GM21576 (cell line): ENCODE results near the gene KBTBD2.
"Not testable (repeated sequence)": the region's sequence is repeated elsewhere in the genome, so short reads cannot be mapped to it uniquely, and the experiment has no call there.

Experiments
- ATAC-seq: cut with Tn5 transposase; IDR thresholded peaks from one replicate; pipeline ENCODE4 v1.9.1; 2021; ENCODE audit warnings: mild to moderate bottlenecking, moderate library complexity; ENCODE audit not compliant: unreplicated experiment

Gene KBTBD2

GRCh38 chr7:32891043-32891799, at the start of gene KBTBD2:
KBTBD2 (minus strand) TSS chr7:32891760; CDS start chr7:32879604, 12,156 bp downstream.
- peak; percentile 58 for ATAC-seq

GRCh38 chr7:32941181-32941580, 49.6 kb upstream of the KBTBD2 start:
- ATAC-seq: no peak

GRCh38 chr7:32937344-32938174, 46.0 kb upstream of the KBTBD2 start:
- no peak for ATAC-seq

GRCh38 chr7:32936689-32937088, 45.1 kb upstream of the KBTBD2 start:
- no peak for ATAC-seq

DNA sequence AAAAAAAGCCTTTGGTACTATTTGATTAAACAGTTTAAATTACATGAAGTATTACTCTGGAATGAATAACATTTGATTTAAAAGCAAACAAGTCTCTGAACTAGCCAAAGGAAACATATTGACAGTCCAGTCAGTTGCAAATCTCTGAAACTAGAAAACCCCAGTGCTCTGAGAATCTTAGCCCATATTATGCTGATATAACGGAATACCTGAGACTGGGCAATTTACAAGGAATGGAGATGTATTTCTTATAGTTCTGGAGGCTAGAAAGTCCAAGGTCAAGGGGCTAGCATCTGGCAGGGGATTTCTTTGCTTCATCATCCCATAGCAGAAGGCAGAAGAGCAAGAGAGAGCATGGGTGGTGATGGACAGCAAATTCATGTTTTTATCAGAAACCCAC, 44.0 kb upstream of the KBTBD2 start:
- ATAC-seq: no peak

- ATAC-seq: no peak
These were observed 38.8 kb upstream of the KBTBD2 start for GRCh38 chr7:32930378-32930777.

DNA sequence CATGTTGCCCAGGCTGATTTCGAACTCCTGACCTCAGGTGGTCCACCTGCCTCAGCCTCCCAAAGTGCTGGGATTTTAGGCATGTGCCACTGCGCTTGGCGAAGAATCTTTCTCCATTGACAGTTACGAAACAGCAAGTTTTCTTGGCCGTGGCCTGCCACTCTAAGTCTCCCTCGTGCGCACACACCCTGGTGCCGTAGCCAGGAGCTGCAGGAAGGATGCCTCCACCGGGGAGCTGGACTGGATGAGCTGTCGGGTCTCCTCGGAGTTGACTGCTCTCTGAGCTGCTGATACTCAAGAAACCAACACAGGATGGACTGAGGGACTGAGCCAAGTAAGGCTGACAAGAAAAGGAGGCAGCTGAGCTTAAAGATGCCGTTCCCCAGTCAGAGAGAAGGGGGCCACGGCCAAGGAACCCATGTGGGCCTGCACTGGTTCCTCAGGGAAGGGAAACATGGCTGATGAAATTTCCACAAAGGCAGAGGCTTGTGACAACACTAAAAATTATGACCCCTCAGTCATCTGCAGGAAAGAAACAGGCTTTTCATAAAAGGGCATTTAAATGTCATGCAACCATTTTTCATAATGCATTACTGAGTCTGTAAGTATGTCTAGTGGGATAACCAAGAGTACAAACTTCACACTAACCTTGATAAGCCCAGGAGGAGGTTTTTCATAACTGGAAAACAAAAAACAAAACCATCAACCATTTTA, 38.0 kb upstream of the KBTBD2 start:
- ATAC-seq: no peak

GRCh38 chr7:32928785-32929298, 37.3 kb upstream of the KBTBD2 start:
- no peak for ATAC-seq

GRCh38 chr7:32921896-32922295, 30.3 kb upstream of the KBTBD2 start:
- no peak for ATAC-seq

DNA sequence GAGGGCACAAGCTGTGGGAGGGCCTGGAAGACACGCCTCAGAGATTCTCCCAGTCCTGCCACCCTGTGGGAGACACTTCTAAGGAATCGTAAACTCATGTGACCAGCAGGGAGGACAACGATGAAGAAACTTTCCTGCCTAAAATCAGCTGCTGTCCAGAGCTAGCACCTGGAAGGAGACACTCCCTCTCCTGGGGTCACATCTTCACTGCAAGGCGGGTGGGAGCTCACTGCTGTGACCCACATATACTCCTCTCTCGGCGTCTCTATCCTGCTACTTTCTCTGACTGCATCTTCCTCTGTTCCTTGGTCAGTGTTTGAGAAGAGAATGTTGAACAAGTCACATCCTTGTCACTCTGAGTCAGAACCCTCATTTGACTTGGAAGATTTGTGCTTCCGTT, 25.4 kb upstream of the KBTBD2 start:
- ATAC-seq: not testable (repeated sequence)

- no peak for ATAC-seq
These were observed 24.4 kb upstream of the KBTBD2 start for GRCh38 chr7:32916006-32916405.

DNA sequence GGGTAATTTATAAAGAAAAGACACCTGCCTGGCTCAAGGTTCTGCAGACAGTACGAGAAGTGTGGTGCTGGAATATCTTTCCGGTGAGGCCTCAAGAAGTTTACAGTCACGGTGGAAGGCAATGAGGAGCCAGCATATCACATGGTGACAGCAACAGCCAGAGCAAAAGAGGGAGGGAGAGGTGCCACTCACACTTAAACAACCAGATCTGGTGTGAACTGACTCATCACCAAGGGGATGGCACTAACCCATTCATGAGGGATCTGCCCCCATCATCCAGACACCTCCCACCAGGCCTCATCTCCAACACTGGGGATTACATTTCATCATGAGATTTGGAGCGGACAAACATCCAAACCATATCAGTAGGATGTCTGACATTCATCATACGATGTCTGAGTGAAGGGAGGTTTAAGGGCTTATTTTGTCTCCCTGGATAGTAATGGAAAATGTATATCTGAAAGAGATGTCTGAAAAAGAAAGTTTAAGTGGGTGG, 23.5 kb upstream of the KBTBD2 start:
- no peak for ATAC-seq

DNA sequence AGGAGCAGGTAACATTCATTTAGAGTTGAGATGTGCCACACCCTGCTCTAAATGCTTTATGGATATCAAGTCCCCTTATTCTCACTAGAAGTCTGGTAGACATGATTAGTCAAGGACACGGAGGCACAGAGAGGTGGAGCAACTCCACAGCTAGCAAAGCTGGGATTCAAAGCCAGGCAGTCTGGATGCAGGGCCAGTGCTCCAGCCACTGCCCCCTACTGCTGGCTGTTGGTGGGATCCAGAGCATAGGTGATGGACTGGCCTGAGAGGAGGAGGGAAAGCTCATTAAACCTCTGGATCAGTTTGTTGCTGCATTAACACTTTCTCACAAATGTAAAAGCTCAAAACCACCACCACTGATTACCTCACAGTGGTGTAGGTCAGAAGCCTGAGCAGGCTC, 22.6 kb upstream of the KBTBD2 start:
- no peak for ATAC-seq

DNA sequence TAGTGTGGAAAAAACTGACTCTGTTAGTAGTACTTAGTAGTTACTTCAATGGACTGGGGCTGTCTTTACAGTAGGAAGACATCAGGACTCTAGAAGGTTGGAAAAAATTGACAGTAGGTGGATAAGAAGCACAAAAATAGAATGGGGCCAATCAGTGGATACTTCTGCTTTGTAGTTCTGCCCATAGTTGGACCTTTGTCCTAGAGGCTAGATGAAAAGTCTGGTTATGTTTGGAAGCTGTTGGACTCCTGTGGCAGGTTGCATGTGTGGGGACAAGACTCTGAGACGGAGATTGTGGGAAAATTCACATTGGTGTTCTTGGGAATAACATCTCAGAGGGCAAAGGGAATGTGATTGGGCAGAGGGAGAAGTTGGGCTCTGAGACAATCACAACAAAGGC, 18.6 kb upstream of the KBTBD2 start:
- ATAC-seq: no peak

GRCh38 chr7:32905175-32905662, 13.7 kb upstream of the KBTBD2 start:
- peak; percentile 70 for ATAC-seq

DNA sequence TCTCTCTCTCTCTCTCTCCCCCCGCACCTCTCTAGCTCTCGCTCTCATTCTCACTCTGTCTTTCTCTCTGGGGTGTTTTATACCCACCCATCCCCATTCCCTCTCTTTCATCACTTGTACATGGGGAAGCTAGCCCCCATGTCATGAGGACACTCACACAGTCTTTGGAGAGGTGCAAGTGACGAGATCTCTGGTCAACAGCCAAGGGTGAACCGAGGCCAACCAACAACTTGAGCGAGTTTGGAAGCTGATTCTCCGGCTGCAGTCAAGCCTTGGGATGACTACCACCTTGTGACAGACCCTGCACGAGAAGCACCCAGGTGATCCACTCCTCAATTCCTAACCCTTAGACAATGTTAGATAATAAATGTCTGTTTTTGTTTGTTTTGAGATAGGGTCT, 10.1 kb upstream of the KBTBD2 start:
- ATAC-seq: no peak

DNA sequence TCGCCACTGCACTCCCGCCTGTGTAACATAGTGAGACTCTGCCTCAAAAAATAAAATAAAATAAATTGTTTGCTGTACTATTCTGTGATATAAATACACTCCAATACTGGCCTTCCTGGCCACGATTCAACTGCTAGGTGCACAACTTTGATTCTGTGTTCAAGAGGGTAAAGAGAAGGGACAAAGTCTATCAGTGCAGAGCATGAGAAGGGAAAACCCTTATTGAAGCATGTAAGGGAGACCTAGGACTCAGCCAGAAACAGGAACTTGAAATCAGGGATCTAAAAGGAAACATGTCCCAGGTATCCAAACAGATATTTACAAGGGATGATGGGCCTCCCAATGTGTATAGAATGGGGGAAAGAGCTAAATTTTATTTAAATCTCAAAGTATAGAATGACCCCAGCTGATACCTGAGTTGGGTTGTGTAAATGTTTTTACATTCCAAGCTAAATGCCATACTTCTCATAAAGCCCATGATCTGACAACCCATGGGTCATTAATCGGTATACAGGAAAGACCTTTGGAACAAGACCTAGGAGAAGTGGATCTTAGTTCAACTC, 9.0 kb upstream of the KBTBD2 start:
- ATAC-seq: no peak

GRCh38 chr7:32897376-32897775, 5.8 kb upstream of the KBTBD2 start:
- not testable (repeated sequence) for ATAC-seq

DNA sequence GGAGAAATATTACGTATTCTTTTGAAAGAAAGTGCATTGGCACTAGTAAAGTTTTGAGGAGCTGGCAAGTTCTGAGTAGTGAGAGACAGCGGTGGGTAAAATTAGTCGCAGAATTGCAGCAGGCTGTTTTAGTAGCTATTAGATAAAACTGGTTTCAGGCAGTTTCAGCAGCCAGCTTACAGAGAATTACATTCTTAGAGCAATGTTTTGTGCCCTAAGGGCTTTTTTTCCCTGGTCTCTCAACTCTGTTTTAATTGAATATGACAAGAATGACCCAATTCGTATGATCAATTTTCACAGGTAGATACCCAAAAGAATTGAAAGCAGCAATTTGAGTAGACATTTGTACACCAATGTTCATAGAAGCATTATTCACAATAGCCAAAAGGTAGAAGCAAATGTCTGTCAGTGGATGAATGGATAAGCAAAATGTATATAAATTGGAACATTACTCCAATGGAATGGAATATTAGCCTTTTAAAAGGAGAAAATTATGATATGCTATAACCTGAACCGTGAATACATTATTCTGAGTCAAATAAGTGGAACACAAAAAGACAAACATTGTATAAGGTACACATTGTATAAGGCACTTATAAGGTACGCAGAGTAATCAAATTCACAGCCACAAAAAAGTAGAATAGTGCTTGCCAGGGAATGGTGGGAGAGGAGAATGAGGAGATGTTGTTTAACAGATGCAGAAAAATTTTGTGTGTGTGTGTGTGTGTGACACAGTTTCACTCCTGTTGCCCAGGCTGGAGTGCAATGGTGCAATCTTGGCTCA, 5.2 kb upstream of the KBTBD2 start:
- ATAC-seq: no peak

DNA sequence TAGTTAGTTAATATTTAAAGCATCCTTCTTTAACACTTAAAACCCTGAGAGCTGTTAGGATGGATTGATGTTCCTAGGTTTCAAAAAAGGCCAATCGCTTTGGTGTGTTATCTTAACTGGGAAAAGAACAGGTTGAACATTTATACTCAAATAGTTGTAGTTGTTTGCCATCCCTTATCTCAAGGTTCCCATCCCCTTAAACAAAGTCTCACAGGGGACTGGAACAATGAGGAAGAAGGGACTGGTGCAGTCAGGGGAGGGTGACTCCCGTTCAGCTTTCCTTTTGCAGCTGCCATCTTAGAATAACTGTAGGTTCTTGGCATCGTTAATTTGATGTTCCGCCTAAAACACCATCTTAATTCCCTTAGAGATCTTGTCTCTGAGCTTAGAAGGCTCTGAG, 2.6 kb upstream of the KBTBD2 start:
- ATAC-seq: no peak
